GM12891 (cell line): ENCODE data around the gene KRT6C.
"Not testable (repeated sequence)": the region's sequence is repeated elsewhere in the genome, so short reads cannot be mapped to it uniquely, and the experiment has no call there.

ENCODE experiments used
- DNase-seq: peaks from one replicate; pipeline ENCODE4 v3.0.0; 2011; ENCODE audit warnings: low spot score; ENCODE audit not compliant: insufficient read length
- FAIRE-seq: peaks from 2 replicates; lab custom pipeline; 2011; peaks lifted over from hg19 to GRCh38; lab: Jason Lieb, UNC
- PAX5 ChIP-seq: IDR thresholded peaks from 2 replicates; pipeline ENCODE4 v1.6.1; 2011; ENCODE audit warnings: low read length, moderate library complexity, mild to moderate bottlenecking; ENCODE audit not compliant: insufficient read depth, severe bottlenecking
- POLR2A ChIP-seq: IDR thresholded peaks from 2 replicates; pipeline ENCODE4 v1.6.1; 2011; ENCODE audit warnings: low read depth, low read length, control low read depth
- POLR2AphosphoS5 ChIP-seq: IDR thresholded peaks from 2 replicates; pipeline ENCODE4 v1.6.1; 2011; ENCODE audit warnings: low read depth, low read length, control low read depth
- POU2F2 ChIP-seq: IDR thresholded peaks from 2 replicates; pipeline ENCODE4 v1.6.1; 2011; ENCODE audit warnings: low read depth, mild to moderate bottlenecking, control low read depth, low read length, moderate library complexity
- SPI1 ChIP-seq: IDR thresholded peaks from 2 replicates; pipeline ENCODE4 v1.6.1; 2011; ENCODE audit warnings: low read depth, low read length, control low read depth
- TAF1 ChIP-seq: IDR thresholded peaks from 2 replicates; pipeline ENCODE4 v1.6.1; 2011; ENCODE audit warnings: low read depth, low read length, control low read depth

The KRT6C gene

DNA sequence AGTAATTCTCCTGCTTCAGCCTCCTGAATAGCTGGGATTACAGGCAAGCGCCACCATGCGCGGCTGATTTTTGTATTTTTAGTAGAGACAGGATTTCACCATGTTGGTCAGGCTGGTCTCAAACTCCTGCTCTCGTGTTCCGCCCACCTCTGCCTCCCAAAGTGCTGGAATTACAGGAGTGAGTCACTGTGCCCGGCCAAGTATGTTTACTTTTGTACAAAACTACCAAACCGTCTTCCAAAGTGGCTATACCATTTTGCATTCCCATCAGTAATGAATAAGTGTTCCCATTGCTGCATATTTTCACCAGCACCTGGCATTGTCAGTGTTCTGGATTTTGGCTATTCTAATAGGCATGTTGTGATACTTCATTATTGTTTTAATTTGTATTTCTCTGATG lies 27.9 kb upstream of the KRT6C start:
- TF ChIP-seq POLR2AphosphoS5, result no peak
- TF ChIP-seq POLR2A, result no peak
- TF ChIP-seq POU2F2, result no peak
- TF ChIP-seq TAF1, result no peak
- TF ChIP-seq PAX5, result no peak
- TF ChIP-seq SPI1, result no peak
- no peak for FAIRE-seq
- no peak for DNase-seq

DNA sequence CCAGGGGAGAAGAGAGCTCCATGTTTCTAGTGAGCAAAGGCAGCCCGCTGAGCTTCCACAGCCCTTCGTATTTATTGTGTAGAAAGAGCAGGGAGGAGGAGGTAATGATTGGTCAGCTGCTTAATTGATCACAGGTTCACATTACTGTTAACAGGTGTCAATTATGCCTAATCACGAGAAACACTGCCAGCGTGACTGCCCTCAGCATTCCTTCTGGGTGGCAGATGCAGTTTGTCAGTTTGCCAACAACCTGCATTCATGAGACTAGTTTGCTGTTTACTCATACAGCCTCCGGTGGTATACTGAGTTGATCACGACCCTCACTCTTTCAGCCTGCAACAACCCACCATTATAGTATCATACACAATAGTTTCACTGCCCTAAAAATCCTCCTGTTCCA lies 27.0 kb upstream of the KRT6C start:
- FAIRE-seq, DNase-seq: not testable (repeated sequence)

DNA sequence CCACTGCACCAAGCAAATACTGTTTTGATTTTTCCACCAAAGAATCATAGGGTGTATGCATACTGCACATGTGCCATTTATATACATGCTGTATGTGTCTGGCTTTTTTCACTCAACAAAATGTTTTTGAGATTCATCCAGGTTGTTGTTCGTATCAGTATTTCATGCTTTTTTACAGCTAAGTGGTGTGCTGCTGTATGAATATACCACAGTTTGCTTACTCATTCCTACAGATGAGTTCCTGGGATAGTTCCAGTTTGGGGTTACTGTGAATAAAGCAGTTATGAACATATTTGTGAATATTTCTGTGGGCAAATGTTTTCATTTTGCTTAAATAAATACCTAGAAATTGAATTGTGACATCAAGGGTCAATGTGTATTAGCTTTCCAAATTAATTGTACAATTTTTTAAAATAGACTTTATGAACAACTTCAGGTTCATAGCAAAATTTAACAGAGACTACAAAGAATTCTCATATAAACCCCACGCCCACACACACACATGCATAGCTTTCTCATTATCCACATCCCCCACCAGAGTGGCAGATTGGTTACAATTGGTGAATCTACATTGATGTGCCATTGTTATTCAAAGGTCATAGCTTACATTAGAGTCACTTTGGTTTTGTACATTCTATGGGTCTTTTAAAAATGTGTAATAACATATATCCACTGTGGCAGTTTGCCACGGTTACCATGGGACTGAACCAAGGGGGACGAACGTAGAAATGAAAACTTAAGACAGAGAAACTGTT lies 26.4 kb upstream of the KRT6C start:
- TF ChIP-seq POLR2AphosphoS5 (no peak), POLR2A (no peak), SPI1 (no peak), TAF1 (no peak), PAX5 (no peak), POU2F2 (no peak)
- DNase-seq (no peak), FAIRE-seq (no peak)

DNA sequence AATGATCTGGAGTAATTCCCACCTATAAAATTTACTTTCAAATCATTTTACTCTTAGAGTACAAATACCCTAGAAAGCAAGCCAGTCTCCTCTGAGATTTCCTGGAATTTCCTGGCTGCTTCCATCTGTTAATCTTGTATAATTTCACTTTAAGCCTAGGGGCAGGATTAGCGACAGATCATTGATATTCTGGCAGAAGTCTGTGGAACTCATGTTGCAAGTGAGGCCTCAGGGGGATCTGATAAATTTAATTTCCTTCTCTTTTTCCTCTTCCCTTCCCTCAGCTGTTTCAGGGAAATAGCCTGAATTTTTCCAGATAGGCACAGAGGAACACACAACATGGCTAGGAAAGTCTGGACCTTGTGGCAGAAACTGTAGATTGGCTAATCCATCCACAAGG lies 25.3 kb upstream of the KRT6C start:
- FAIRE-seq, result no peak
- DNase-seq, result no peak
- TF ChIP-seq POLR2A (no peak), PAX5 (no peak), POU2F2 (no peak)

DNA sequence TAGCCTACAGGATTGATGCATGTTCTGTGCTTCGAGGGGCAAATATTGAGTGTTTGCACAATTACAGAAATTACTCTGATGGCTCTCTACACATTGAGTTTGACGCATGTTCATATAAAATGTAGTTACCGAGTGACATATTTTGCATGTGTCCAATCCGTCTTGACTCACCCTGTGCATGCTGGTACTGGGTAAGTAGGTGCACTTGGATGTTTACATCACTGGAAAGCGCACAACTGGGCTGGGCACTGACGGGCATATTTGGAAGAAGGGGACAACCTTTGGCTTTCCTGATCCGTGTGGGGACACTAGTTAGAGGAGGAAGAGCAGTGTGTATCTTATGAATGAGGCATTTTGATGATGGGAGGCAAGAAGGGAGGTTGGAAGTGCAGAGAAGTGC lies 24.4 kb upstream of the KRT6C start:
- no peak for FAIRE-seq
- no peak for TF ChIP-seq TAF1
- TF ChIP-seq POU2F2, result no peak
- no peak for TF ChIP-seq POLR2A
- no peak for TF ChIP-seq PAX5
- no peak for TF ChIP-seq POLR2AphosphoS5
- TF ChIP-seq SPI1, result no peak
- DNase-seq, result no peak

DNA sequence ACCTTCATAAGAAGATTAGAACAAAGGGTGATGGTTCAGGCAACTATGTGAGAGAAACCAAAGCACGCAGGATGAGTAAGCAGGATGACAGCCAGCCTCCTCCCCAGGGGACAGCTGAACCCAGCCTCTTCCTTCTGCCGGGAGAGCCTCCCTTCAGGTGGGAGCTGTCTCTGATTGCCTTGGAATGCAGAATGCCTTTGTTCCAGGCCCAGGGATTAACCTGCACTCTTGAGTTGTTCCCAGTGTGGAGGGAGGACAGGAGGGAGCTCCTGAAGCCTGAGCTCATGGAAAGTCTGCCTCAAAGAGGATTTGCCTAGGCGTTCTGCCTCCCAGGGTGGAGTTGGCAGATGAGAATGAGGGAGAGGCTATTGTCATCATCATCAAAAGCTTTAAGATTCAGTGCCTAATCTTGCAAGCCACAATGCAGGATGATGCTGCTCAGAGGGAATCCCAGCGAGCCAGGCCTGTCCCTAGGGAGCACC lies 23.0 kb upstream of the KRT6C start:
- no peak for FAIRE-seq

DNA sequence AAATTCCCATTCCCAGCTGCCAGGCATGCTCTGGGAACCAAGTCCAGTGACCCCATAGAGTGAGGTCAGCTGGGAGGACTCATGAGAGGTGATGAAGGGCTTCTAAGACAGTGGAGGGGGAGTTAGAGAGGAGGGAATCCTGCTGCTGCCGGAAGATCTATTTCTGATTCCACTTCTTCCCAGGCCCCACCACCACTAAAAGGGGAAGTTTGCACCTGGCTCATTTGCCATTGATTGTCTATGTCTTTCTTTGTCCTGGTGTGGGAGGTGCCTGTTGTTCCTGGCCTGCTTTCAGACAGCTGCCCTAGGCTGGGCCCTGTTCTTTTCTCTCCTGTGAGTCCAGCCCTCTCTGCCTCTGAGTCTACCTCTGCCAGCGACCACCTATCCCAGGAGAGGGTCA lies 22.4 kb upstream of the KRT6C start:
- TF ChIP-seq TAF1 (no peak), POLR2A (no peak), POLR2AphosphoS5 (no peak), PAX5 (no peak), SPI1 (no peak), POU2F2 (no peak)
- FAIRE-seq, result no peak
- DNase-seq, result no peak

More for the DNA sequence above, 23.0 kb upstream of the KRT6C start:
- TF ChIP-seq POU2F2, result no peak
- TF ChIP-seq POLR2A, result no peak
- no peak for TF ChIP-seq PAX5
- no peak for TF ChIP-seq SPI1
- no peak for DNase-seq

DNA sequence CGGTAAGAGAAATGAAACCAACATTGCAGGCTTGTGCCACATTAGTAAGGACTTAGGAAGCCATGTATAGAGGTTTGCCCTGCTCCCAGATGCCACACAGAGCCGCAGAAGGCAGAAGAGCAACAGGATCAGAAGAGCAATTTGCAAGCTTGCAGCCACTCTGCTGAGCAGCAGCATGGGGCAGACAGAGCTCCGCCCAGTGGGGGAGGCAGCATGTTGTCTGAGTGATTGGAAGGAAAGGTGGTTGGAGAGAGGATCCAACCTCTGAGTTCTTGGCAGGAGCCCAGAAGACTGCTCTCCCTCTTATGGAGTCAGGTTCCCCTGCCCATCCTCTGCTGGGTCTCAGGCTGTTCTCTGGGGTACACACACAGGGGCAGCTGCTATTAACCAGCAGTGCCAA lies 21.8 kb upstream of the KRT6C start:
- no peak for TF ChIP-seq SPI1
- no peak for TF ChIP-seq POU2F2
- TF ChIP-seq POLR2AphosphoS5, result no peak
- no peak for TF ChIP-seq PAX5
- no peak for TF ChIP-seq TAF1
- no peak for TF ChIP-seq POLR2A
- DNase-seq, result no peak

DNA sequence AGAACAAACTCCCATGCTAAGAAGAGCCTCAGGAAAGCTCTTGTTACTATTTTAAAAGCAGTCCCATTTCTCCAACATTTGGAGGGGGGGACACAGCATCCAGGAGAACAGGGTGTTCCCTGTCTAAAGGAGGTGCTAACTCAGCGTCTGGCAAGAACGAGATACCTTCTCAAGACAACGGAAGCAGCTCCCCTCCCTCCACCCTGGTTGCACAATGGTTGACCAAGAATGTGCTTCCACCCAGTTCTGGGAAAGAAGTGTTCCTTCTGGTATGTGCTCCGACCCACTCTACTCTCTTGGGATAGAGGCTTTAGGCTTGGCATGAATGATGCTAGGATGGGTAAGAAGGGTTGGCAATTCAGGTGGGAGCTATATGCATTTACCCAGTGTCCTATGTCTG lies 20.9 kb upstream of the KRT6C start:
- FAIRE-seq, result no peak
- no peak for TF ChIP-seq POLR2AphosphoS5
- TF ChIP-seq POU2F2, result no peak
- no peak for TF ChIP-seq PAX5
- TF ChIP-seq POLR2A, result no peak
- no peak for TF ChIP-seq TAF1
- TF ChIP-seq SPI1, result no peak
- DNase-seq, result no peak

More for the DNA sequence above, 21.8 kb upstream of the KRT6C start:
- no peak for FAIRE-seq

DNA sequence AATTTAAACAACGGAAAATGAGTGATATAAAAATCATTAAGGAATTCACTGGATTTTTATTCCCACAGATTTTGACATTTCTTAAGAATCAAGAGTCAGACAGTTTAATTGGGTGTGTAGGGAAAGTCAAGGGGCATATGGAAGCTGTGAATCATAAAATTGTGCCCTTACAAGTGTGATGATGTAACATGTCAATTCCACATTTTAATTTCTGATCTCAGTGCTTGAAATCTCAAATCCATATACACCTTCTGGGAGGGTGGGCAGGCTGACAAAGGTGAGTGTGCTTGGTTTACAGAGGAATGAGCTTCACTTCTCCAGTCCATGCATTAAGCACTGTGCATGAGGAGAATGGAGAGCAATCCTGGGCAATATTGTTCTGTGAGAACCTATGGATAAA lies 20.5 kb upstream of the KRT6C start:
- no peak for DNase-seq
- FAIRE-seq, result no peak
- TF ChIP-seq SPI1 (no peak), POLR2AphosphoS5 (no peak), TAF1 (no peak), POU2F2 (no peak), PAX5 (no peak), POLR2A (no peak)
